IPS-11a (cell line): ENCODE data around the gene INSIG2.

Source experiments
- H3K4me3 ChIP-seq: one replicate; pipeline ENCODE4 v1.5.1; 2013; ENCODE audit warnings: low read depth, low read length, control low read depth

INSIG2 gene

DNA sequence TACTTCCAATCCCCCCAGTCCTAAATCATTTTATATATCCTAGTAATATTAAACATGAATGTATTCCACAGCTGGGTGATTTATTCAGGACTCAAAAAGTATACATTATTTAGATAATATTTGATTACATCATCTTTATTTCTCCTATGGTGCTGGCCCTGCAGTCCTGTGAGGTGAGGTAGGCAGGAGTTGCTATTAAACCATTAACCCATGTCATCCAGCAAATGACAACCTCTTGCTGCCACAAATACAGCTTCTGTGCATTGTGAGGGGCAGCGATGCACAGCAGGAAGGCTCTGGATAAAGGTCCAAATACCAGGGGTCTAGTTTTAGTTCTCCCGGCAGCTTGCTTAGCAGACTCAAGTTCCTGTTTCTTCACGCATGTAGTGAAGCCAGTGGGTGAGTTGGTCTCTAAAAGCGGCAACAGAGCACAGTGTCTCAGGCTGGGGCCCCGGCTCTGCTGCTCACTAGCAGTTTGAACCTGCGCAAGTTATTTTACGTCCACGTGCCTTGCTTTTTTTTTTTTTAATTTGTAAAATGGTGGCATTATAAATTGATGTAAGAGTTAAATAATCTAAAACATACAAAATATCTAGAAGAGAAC, 36.1 kb downstream of the INSIG2 start:
- no peak overlapping the region for H3K4me3 ChIP-seq

GRCh38 chr2:118127250-118127649, 39.0 kb downstream of the INSIG2 start:
- no peak overlapping the region for H3K4me3 ChIP-seq

- no peak overlapping the region for H3K4me3 ChIP-seq
Observed at GRCh38 chr2:118128826-118129225, 40.6 kb downstream of the INSIG2 start.

DNA sequence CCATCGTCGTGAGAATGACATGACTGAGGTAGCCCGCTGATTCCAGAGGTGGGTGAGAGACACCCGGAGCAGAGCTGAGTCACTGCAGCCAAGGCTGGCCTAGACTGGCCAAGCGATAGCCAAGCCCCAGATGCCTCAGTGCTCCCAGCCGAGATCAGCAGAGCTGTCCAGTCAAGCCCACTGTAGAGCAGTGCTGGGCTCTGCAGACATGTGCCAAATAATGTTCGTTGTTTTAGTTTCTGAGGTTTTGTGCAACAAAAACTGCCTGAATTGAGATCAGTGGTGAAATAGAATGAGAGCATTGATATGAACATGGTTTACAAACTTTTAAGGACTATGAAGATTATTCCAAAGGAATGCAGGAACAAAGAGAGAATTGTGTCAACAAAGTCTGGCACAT, 42.1 kb downstream of the INSIG2 start:
- H3K4me3 ChIP-seq: no peak overlapping the region

DNA sequence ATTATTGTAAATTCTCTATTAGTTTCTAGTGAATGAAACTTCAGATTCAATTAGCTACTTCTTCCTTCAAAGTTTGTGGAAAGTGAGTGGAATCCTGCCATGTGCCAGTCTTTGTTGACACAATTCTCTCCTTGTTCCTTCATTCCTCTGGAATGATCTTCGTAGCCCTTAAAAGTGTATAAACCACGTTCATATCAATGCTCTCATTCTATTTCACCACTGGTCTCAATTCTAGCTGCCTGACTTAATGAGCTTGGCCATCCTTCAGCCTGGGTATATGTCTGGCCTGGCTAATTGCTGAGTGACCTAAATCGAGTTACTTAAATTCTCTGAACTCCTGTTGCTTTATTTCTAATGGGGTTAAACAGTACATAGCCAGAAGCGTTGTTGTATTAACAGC, 43.5 kb downstream of the INSIG2 start:
- H3K4me3 ChIP-seq: no peak overlapping the region

DNA sequence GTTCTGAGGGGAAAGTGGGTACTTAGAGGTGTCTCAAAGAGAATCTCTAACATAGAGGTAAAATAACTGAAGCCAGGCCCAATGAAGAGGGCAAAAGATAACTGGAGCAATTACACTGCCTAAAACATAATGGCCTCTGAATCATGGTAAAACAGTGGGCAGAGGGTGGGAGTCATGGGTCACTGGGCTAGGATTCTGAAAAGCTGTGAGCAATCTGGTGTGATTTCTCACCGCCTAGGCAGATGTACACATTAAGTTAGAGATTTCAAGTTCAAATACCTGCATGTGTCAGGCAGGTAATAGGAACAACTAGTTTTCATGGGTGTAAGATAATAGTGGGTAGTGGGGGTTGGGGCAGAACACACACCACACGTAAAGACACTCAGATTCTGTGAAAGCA, 45.6 kb downstream of the INSIG2 start:
- H3K4me3 ChIP-seq: no peak overlapping the region

- no peak overlapping the region for H3K4me3 ChIP-seq
Observed at GRCh38 chr2:118134650-118135049, 46.4 kb downstream of the INSIG2 start.

DNA sequence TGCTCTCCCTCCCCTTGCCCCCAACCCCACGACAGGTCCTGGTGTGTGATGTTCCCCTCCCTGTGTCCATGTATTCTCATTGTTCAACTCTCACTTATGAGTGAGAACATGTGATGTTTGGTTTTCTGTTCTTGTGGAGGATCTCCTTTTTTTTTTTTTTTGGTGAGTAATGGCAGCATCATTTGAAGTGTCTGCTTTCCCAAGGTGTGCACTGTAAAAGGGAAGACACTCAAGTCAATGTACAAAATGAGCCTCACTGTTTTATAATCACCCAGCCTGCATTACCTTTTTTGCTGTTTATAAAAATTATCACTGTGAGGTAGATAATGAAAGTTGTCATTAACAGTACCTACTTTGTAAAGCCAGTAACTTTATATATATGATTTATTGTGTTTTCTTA, 56.9 kb downstream of the INSIG2 start:
- no peak overlapping the region for H3K4me3 ChIP-seq

GRCh38 chr2:118145806-118146205, 57.5 kb downstream of the INSIG2 start:
- no peak overlapping the region for H3K4me3 ChIP-seq

- H3K4me3 ChIP-seq: no peak overlapping the region
Observed at GRCh38 chr2:118146315-118147283, 58.3 kb downstream of the INSIG2 start.

DNA sequence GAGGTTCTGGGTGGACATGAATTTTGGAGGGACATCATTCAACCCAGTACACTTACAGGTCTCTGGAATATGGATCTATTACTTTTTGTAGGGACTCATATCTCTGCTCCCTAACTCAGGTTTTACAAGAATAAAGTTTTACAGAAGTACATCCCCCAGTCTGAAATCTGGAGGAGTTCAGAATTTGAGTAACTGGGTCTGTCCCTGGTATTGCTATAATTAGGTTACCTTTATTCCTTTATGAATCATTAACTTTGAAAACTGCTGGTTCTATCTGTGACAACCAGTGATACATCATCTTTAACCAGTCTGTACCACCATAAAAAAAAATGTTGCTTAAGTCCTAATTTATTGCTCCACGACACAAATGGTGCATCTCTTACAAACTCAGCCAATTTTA, 59.9 kb downstream of the INSIG2 start:
- no peak overlapping the region for H3K4me3 ChIP-seq

GRCh38 chr2:118148809-118149208, 60.5 kb downstream of the INSIG2 start:
- H3K4me3 ChIP-seq: no peak overlapping the region

GRCh38 chr2:118150294-118150693, 62.0 kb downstream of the INSIG2 start:
- no peak overlapping the region for H3K4me3 ChIP-seq

GRCh38 chr2:118151831-118152230, 63.6 kb downstream of the INSIG2 start:
- no peak overlapping the region for H3K4me3 ChIP-seq

- H3K4me3 ChIP-seq: no peak overlapping the region
Observed at GRCh38 chr2:118153433-118153832, 65.2 kb downstream of the INSIG2 start.

DNA sequence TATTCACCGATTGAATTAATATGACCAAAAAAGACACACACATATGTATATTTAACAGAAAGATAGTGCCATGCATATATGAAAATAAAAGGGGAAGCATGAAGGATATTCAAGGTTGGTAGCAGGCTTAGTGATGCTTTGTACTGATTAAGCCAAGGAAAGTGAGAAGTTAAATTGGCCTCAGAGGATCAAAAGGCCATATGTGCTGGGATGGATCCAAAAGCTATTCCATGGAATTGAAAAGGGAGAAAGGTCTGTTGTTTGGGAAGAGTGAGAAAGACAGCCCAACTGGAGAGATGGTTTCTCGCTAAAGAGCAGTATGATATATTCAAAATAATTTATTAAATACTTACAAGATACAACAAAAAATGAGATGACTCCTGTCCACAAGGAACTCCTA, 65.9 kb downstream of the INSIG2 start:
- H3K4me3 ChIP-seq: no peak overlapping the region
